ENCODE data around the gene ADAMTSL2.

ADAMTSL2 gene

GRCh38 chr9:133597316-133597957 lies 62.9 kb downstream of the ADAMTSL2 start:
- DNase-seq (ENCODE audit: insufficient read length, low spot score): no peak
- no peak for FAIRE-seq
- TF ChIP-seq TAF1 (IDR thresholded peaks at IDR 0.05; ENCODE audit: low read depth, low read length) (no peak), POLR2A (IDR thresholded peaks at IDR 0.05; ENCODE audit: low read depth, low read length) (no peak), PAX5 (IDR thresholded peaks at IDR 0.05; ENCODE audit: insufficient read depth, low read length, severe bottlenecking) (no peak), POU2F2 (IDR thresholded peaks at IDR 0.05; ENCODE audit: low read depth, low read length) (no peak), SPI1 (IDR thresholded peaks at IDR 0.05; ENCODE audit: low read depth, low read length) (no peak), POLR2AphosphoS5 (IDR thresholded peaks at IDR 0.05; ENCODE audit: low read depth, low read length) (no peak)

- FAIRE-seq: no peak
- TF ChIP-seq POU2F2 (IDR thresholded peaks at IDR 0.05; ENCODE audit: low read depth, low read length) (no peak), SPI1 (IDR thresholded peaks at IDR 0.05; ENCODE audit: low read depth, low read length) (no peak), PAX5 (IDR thresholded peaks at IDR 0.05; ENCODE audit: insufficient read depth, low read length, severe bottlenecking) (no peak), POLR2AphosphoS5 (IDR thresholded peaks at IDR 0.05; ENCODE audit: low read depth, low read length) (no peak), TAF1 (IDR thresholded peaks at IDR 0.05; ENCODE audit: low read depth, low read length) (no peak), POLR2A (IDR thresholded peaks at IDR 0.05; ENCODE audit: low read depth, low read length) (no peak)
These were observed 64.5 kb downstream of the ADAMTSL2 start for GRCh38 chr9:133598978-133599377.

GRCh38 chr9:133599470-133600173 lies 65.1 kb downstream of the ADAMTSL2 start:
- no peak for DNase-seq (ENCODE audit: insufficient read length, low spot score)
- peak; percentile 66 for FAIRE-seq
- TF ChIP-seq PAX5 (IDR thresholded peaks at IDR 0.05; ENCODE audit: insufficient read depth, low read length, severe bottlenecking) (no peak), SPI1 (IDR thresholded peaks at IDR 0.05; ENCODE audit: low read depth, low read length) (no peak), TAF1 (IDR thresholded peaks at IDR 0.05; ENCODE audit: low read depth, low read length) (no peak), POU2F2 (IDR thresholded peaks at IDR 0.05; ENCODE audit: low read depth, low read length) (no peak), POLR2A (IDR thresholded peaks at IDR 0.05; ENCODE audit: low read depth, low read length) (no peak), POLR2AphosphoS5 (IDR thresholded peaks at IDR 0.05; ENCODE audit: low read depth, low read length) (no peak)

More at GRCh38 chr9:133598978-133599377, 64.5 kb downstream of the ADAMTSL2 start:
- no peak for DNase-seq (ENCODE audit: insufficient read length, low spot score)

GRCh38 chr9:133600739-133601138 lies 66.2 kb downstream of the ADAMTSL2 start:
- DNase-seq (ENCODE audit: insufficient read length, low spot score) (no peak), FAIRE-seq (no peak)
- TF ChIP-seq POLR2A (IDR thresholded peaks at IDR 0.05; ENCODE audit: low read depth, low read length) (no peak), POLR2AphosphoS5 (IDR thresholded peaks at IDR 0.05; ENCODE audit: low read depth, low read length) (no peak), SPI1 (IDR thresholded peaks at IDR 0.05; ENCODE audit: low read depth, low read length) (no peak), TAF1 (IDR thresholded peaks at IDR 0.05; ENCODE audit: low read depth, low read length) (no peak), PAX5 (IDR thresholded peaks at IDR 0.05; ENCODE audit: insufficient read depth, low read length, severe bottlenecking) (no peak), POU2F2 (IDR thresholded peaks at IDR 0.05; ENCODE audit: low read depth, low read length) (no peak)

- DNase-seq (ENCODE audit: insufficient read length, low spot score) (no peak), FAIRE-seq (no peak)
- TF ChIP-seq TAF1 (IDR thresholded peaks at IDR 0.05; ENCODE audit: low read depth, low read length) (no peak), POLR2AphosphoS5 (IDR thresholded peaks at IDR 0.05; ENCODE audit: low read depth, low read length) (no peak), POLR2A (IDR thresholded peaks at IDR 0.05; ENCODE audit: low read depth, low read length) (no peak), PAX5 (IDR thresholded peaks at IDR 0.05; ENCODE audit: insufficient read depth, low read length, severe bottlenecking) (no peak), SPI1 (IDR thresholded peaks at IDR 0.05; ENCODE audit: low read depth, low read length) (no peak), POU2F2 (IDR thresholded peaks at IDR 0.05; ENCODE audit: low read depth, low read length) (no peak)
These were observed 67.2 kb downstream of the ADAMTSL2 start for GRCh38 chr9:133601746-133602145.

- TF ChIP-seq TAF1 (IDR thresholded peaks at IDR 0.05; ENCODE audit: low read depth, low read length): no peak
- DNase-seq (ENCODE audit: insufficient read length, low spot score): no peak
- no peak for FAIRE-seq
These were observed 67.8 kb downstream of the ADAMTSL2 start for GRCh38 chr9:133602277-133602676.

- FAIRE-seq (no peak), DNase-seq (ENCODE audit: insufficient read length, low spot score) (no peak)
- no peak for TF ChIP-seq POLR2A (IDR thresholded peaks at IDR 0.05; ENCODE audit: low read depth, low read length)
- TF ChIP-seq SPI1 (IDR thresholded peaks at IDR 0.05; ENCODE audit: low read depth, low read length): no peak
- no peak for TF ChIP-seq POLR2AphosphoS5 (IDR thresholded peaks at IDR 0.05; ENCODE audit: low read depth, low read length)
- no peak for TF ChIP-seq TAF1 (IDR thresholded peaks at IDR 0.05; ENCODE audit: low read depth, low read length)
- TF ChIP-seq PAX5 (IDR thresholded peaks at IDR 0.05; ENCODE audit: insufficient read depth, low read length, severe bottlenecking): no peak
- no peak for TF ChIP-seq POU2F2 (IDR thresholded peaks at IDR 0.05; ENCODE audit: low read depth, low read length)
These were observed 68.8 kb downstream of the ADAMTSL2 start for GRCh38 chr9:133603135-133603927.

GRCh38 chr9:133604214-133604613 lies 69.7 kb downstream of the ADAMTSL2 start:
- DNase-seq (ENCODE audit: insufficient read length, low spot score) (no peak), FAIRE-seq (no peak)
- TF ChIP-seq TAF1 (IDR thresholded peaks at IDR 0.05; ENCODE audit: low read depth, low read length) (no peak), PAX5 (IDR thresholded peaks at IDR 0.05; ENCODE audit: insufficient read depth, low read length, severe bottlenecking) (no peak), POLR2AphosphoS5 (IDR thresholded peaks at IDR 0.05; ENCODE audit: low read depth, low read length) (no peak), SPI1 (IDR thresholded peaks at IDR 0.05; ENCODE audit: low read depth, low read length) (no peak), POLR2A (IDR thresholded peaks at IDR 0.05; ENCODE audit: low read depth, low read length) (no peak), POU2F2 (IDR thresholded peaks at IDR 0.05; ENCODE audit: low read depth, low read length) (no peak)

GRCh38 chr9:133604856-133605255 lies 70.4 kb downstream of the ADAMTSL2 start:
- TF ChIP-seq PAX5 (IDR thresholded peaks at IDR 0.05; ENCODE audit: insufficient read depth, low read length, severe bottlenecking) (no peak), POLR2AphosphoS5 (IDR thresholded peaks at IDR 0.05; ENCODE audit: low read depth, low read length) (no peak), POU2F2 (IDR thresholded peaks at IDR 0.05; ENCODE audit: low read depth, low read length) (no peak), POLR2A (IDR thresholded peaks at IDR 0.05; ENCODE audit: low read depth, low read length) (no peak), SPI1 (IDR thresholded peaks at IDR 0.05; ENCODE audit: low read depth, low read length) (no peak), TAF1 (IDR thresholded peaks at IDR 0.05; ENCODE audit: low read depth, low read length) (no peak)
- FAIRE-seq: no peak

More at GRCh38 chr9:133604856-133605255, 70.4 kb downstream of the ADAMTSL2 start:
- DNase-seq (ENCODE audit: insufficient read length, low spot score): no peak
